ENCODE measurements around the gene ACTRT2. TPM values are rescaled to one million over a fixed set of nuclear protein-coding genes. Genes with fewer than 3 reads are reported as not detected.

Gene ACTRT2
- total and polyA plus RNA-seq, 2 donors (not counting 3 experiments of a cell fraction or from before 2014, with no cell fraction given): not detected

GRCh38 chr1:3027611-3028371 lies 6.5 kb downstream of the ACTRT2 start:
- Histone ChIP-seq H3K27ac (ENCODE audit: insufficient read depth, low read depth, low read length) (no peak overlapping the region), H3K9ac (replicated peaks; ENCODE audit: extremely low read depth, insufficient read depth, low read length) (no peak overlapping the region), H2AFZ (ENCODE audit: low read depth, low read length) (no peak overlapping the region), H3K4me3 (replicated peaks in 1 of 3; ENCODE audit: insufficient read depth in 1 of 3, low read depth in 1 of 3, low read length in 3 of 3) (no peak overlapping the region), H3K4me2 (ENCODE audit: insufficient read depth, low read length) (no peak overlapping the region), H3K9me1 (replicated peaks; ENCODE audit: control insufficient read depth, extremely low read depth, insufficient read depth, low read length) (no peaks in the 10 kb centered on the region), H3K27me3 (ENCODE audit: control insufficient read depth in 2 of 2, insufficient read depth in 2 of 2, low read length in 2 of 2) (no peaks in the 10 kb centered on the region), H3K36me3 (ENCODE audit: control insufficient read depth in 2 of 2, extremely low read depth in 1 of 2, insufficient read depth in 2 of 2, low read length in 2 of 2) (no peaks in the 10 kb centered on the region), H3K9me3 (replicated peaks; ENCODE audit: control insufficient read depth, insufficient read depth, low read length) (peaks cover 4% of the 10 kb centered on the region), H3K79me2 (ENCODE audit: control insufficient read depth, insufficient read depth, low read length) (no peaks in the 10 kb centered on the region), H3K4me1 (ENCODE audit: control insufficient read depth, extremely low read depth, insufficient read depth, low read length) (no peaks in the 10 kb centered on the region), H4K20me1 (replicated peaks; ENCODE audit: control insufficient read depth, extremely low read depth, insufficient read depth, low read length) (no peaks in the 10 kb centered on the region)
- dilution Hi-C loops (cut with MboI; ENCODE audit: extremely low pct_ligation_motif_present, low sequenced_read_pairs) (no loop called here), intact Hi-C loops (cut with micrococcal nuclease) (no loop called here)
- ChIA-PET CTCF (no interaction called here), POLR2A (no interaction called here)
- BruUV-seq (replicated peaks): no TSS peak
- no peak for FAIRE-seq
- DNase-seq (ENCODE audit: low read depth, low spot score): no peak
- no peak for TF ChIP-seq MYC (IDR thresholded peaks at IDR 0.05; ENCODE audit: low read depth, low read length)

DNA sequence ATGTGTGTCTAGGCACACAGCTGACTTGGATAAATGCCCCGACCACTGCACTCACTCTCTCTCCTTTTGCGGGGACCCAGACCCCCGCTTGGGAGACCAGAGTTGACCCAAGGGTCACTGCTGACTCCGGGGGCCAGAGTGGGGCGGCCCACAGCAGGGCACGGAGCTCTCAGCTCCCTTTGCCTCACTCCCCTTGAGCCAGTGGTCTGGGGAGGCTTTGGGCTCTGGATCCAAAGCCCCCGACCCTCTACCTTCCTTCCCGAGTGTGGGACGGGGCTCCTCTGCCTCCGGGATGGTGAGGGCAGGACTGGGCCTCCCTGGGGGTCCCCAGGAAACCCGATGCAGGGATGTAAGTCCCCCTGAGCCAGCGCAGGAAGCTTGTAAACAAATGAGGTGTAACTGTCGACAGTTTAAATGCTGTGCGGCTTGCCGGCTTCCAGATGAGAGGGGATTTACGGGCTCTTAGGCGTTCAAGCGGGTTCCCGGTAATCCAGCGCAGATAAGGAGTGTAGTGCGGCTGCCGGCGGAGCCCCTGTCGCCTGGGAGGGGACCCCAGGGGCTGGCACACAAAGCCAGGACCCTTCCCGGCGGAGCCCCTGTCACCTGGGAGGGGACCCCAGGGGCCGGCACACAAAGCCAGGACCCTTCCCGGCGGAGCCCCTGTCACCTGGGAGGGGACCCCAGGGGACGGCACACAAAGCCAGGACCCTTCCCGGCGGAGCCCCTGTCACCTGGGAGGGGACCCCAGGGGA lies 7.4 kb downstream of the ACTRT2 start:
- POLR2A ChIA-PET: no interaction called here
- Histone ChIP-seq H3K79me2 (ENCODE audit: control insufficient read depth, insufficient read depth, low read length) (no peaks in the 10 kb centered on the region), H3K27ac (ENCODE audit: insufficient read depth, low read depth, low read length) (no peak overlapping the region), H3K4me3 (replicated peaks in 1 of 3; ENCODE audit: insufficient read depth in 1 of 3, low read depth in 1 of 3, low read length in 3 of 3) (no peak overlapping the region), H3K9me1 (replicated peaks; ENCODE audit: control insufficient read depth, extremely low read depth, insufficient read depth, low read length) (no peaks in the 10 kb centered on the region), H3K27me3 (ENCODE audit: control insufficient read depth in 2 of 2, insufficient read depth in 2 of 2, low read length in 2 of 2) (no peaks in the 10 kb centered on the region), H3K9ac (replicated peaks; ENCODE audit: extremely low read depth, insufficient read depth, low read length) (no peak overlapping the region), H2AFZ (ENCODE audit: low read depth, low read length) (no peak overlapping the region), H4K20me1 (replicated peaks; ENCODE audit: control insufficient read depth, extremely low read depth, insufficient read depth, low read length) (no peaks in the 10 kb centered on the region), H3K4me2 (ENCODE audit: insufficient read depth, low read length) (no peak overlapping the region), H3K36me3 (ENCODE audit: control insufficient read depth in 2 of 2, extremely low read depth in 1 of 2, insufficient read depth in 2 of 2, low read length in 2 of 2) (no peaks in the 10 kb centered on the region), H3K9me3 (replicated peaks; ENCODE audit: control insufficient read depth, insufficient read depth, low read length) (peaks cover 4% of the 10 kb centered on the region), H3K4me1 (ENCODE audit: control insufficient read depth, extremely low read depth, insufficient read depth, low read length) (no peaks in the 10 kb centered on the region)
- CTCF ChIA-PET: no interaction called here
- TF ChIP-seq MYC (IDR thresholded peaks at IDR 0.05; ENCODE audit: low read depth, low read length): no peak
- TF ChIP-seq GATA2 (IDR thresholded peaks at IDR 0.05; ENCODE audit: insufficient read depth, insufficient read length, low read depth, low read length): no peak
- no peak for TF ChIP-seq POLR2A (IDR thresholded peaks at IDR 0.05; ENCODE audit: low read depth, low read length)
- TF ChIP-seq EZH2 (IDR thresholded peaks at IDR 0.05; ENCODE audit: borderline replicate concordance, low read depth, low read length, severe bottlenecking): no peak
- TF ChIP-seq, protein P1, sequence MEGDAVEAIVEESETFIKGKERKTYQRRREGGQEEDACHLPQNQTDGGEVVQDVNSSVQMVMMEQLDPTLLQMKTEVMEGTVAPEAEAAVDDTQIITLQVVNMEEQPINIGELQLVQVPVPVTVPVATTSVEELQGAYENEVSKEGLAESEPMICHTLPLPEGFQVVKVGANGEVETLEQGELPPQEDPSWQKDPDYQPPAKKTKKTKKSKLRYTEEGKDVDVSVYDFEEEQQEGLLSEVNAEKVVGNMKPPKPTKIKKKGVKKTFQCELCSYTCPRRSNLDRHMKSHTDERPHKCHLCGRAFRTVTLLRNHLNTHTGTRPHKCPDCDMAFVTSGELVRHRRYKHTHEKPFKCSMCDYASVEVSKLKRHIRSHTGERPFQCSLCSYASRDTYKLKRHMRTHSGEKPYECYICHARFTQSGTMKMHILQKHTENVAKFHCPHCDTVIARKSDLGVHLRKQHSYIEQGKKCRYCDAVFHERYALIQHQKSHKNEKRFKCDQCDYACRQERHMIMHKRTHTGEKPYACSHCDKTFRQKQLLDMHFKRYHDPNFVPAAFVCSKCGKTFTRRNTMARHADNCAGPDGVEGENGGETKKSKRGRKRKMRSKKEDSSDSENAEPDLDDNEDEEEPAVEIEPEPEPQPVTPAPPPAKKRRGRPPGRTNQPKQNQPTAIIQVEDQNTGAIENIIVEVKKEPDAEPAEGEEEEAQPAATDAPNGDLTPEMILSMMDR (IDR thresholded peaks at IDR 0.05; ENCODE audit: extremely low read depth in 1 of 2, insufficient read depth in 1 of 2, low read depth in 1 of 2, low read length in 2 of 2): no peak
- TF ChIP-seq POLR2AphosphoS5 (IDR thresholded peaks at IDR 0.05; ENCODE audit: insufficient read depth, low read depth, low read length): no peak
- TF ChIP-seq FOS (IDR thresholded peaks at IDR 0.05; ENCODE audit: borderline replicate concordance, insufficient read depth, low read length): no peak
- no peak for TF ChIP-seq JUN (IDR thresholded peaks at IDR 0.05; ENCODE audit: borderline replicate concordance, insufficient read depth, insufficient read length, low read depth)
- TF ChIP-seq, protein P2, sequence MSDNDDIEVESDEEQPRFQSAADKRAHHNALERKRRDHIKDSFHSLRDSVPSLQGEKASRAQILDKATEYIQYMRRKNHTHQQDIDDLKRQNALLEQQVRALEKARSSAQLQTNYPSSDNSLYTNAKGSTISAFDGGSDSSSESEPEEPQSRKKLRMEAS (IDR thresholded peaks at IDR 0.05; ENCODE audit: insufficient read depth, insufficient read length): no peak
- FAIRE-seq (no peak), DNase-seq (ENCODE audit: low read depth, low spot score) (no peak)
- dilution Hi-C loops (cut with MboI; ENCODE audit: extremely low pct_ligation_motif_present, low sequenced_read_pairs): no loop called here
- intact Hi-C loops (cut with micrococcal nuclease): no loop called here
- no TSS peak for BruUV-seq (replicated peaks)

Data from endothelial cell of umbilical vein (primary cell).